A673 (cell line): ENCODE results near the gene SLX4IP.

ENCODE experiments used
- CTCF ChIP-seq: fragments of 300-800, 200-600 bp; sonication (generic); conservative IDR thresholded peaks from 2 replicates; pipeline ENCODE4 v1.5.1; 2017; ENCODE audit warnings: low read depth, mild to moderate bottlenecking, antibody characterized with exemption, low read length, moderate library complexity, mixed read lengths
- EZH2 ChIP-seq: fragments of 200-600 bp; sonication (generic); IDR thresholded peaks from 2 replicates; pipeline ENCODE4 v1.6.1; 2017; ENCODE audit warnings: borderline replicate concordance, low read depth, mild to moderate bottlenecking, mixed read lengths, antibody characterized with exemption, low read length; ENCODE audit not compliant: poor library complexity, severe bottlenecking

GRCh38 chr20:10671919-10672623, 237.0 kb downstream of the SLX4IP start:
- TF ChIP-seq CTCF = no peak
- no peak for TF ChIP-seq EZH2
